H9 (cell line): ENCODE data around the gene SLC25A25. TPM values are rescaled to one million over a fixed set of nuclear protein-coding genes. Genes with fewer than 3 reads are reported as not detected.
"Not testable (repeated sequence)": the region's sequence is repeated elsewhere in the genome, so short reads cannot be mapped to it uniquely, and the experiment has no call there.

Source experiments
- DNase-seq: peaks from one replicate; pipeline ENCODE4 v3.0.0-alpha.2; 2017
- H2AFZ ChIP-seq: one replicate; pipeline ENCODE4 v1.6.1; 2013; ENCODE audit warnings: mild to moderate bottlenecking, low read length, control low read depth, moderate library complexity
- H2AK5ac ChIP-seq: 2 replicates; pipeline ENCODE4 v1.6.1; 2013; ENCODE audit warnings: low read length, control low read depth, mixed read lengths; ENCODE audit not compliant: insufficient read length
- H2BK120ac ChIP-seq: one replicate; pipeline ENCODE4 v1.6.1; 2013; ENCODE audit warnings: low read depth, mild to moderate bottlenecking, low read length, control low read depth, inconsistent platforms; ENCODE audit not compliant: poor library complexity, severe bottlenecking
- H2BK12ac ChIP-seq: 2 replicates; pipeline ENCODE4 v1.6.1; 2013; ENCODE audit warnings: low read length, control low read depth, mixed read lengths, low read depth; ENCODE audit not compliant: insufficient read length
- H2BK15ac ChIP-seq: 2 replicates; pipeline ENCODE4 v1.6.1; 2013; ENCODE audit warnings: low read depth, low read length, control low read depth
- H2BK20ac ChIP-seq: one replicate; pipeline ENCODE4 v1.6.1; 2013; ENCODE audit warnings: low read depth, mild to moderate bottlenecking, low read length, control low read depth, inconsistent platforms; ENCODE audit not compliant: poor library complexity, severe bottlenecking
- H2BK5ac ChIP-seq: 2 replicates; pipeline ENCODE4 v1.6.1; 2013; ENCODE audit warnings: low read length, control low read depth, mixed read lengths; ENCODE audit not compliant: insufficient read length
- H3K14ac ChIP-seq: 2 replicates; pipeline ENCODE4 v1.6.1; 2013; ENCODE audit warnings: low read length, control low read depth; ENCODE audit not compliant: insufficient read depth
- H3K18ac ChIP-seq: 2 replicates; pipeline ENCODE4 v1.6.1; 2013; ENCODE audit warnings: low read depth, mild to moderate bottlenecking, mixed read lengths, low read length, control low read depth; ENCODE audit not compliant: insufficient read length
- H3K23ac ChIP-seq: 2 replicates; pipeline ENCODE4 v1.6.1; 2013; ENCODE audit warnings: low read length, control low read depth, mixed read lengths, low read depth; ENCODE audit not compliant: insufficient read length
- H3K23me2 ChIP-seq: 2 replicates; pipeline ENCODE4 v1.6.1; 2013; ENCODE audit warnings: low read depth, mild to moderate bottlenecking, mixed read lengths, low read length, control low read depth; ENCODE audit not compliant: insufficient read length, poor library complexity, severe bottlenecking
- H3K27ac ChIP-seq: 2 replicates; pipeline ENCODE4 v1.5.1; 2013; ENCODE audit warnings: low read length, control low read depth, mixed read lengths, low read depth; ENCODE audit not compliant: insufficient read length
- H3K27me3 ChIP-seq: 2 replicates; pipeline ENCODE4 v1.6.1; 2013; ENCODE audit warnings: low read length, control low read depth, inconsistent platforms; ENCODE audit not compliant: insufficient read depth
- H3K4ac ChIP-seq: 2 replicates; pipeline ENCODE4 v1.6.1; 2013; ENCODE audit warnings: low read depth, mild to moderate bottlenecking, control low read depth, inconsistent platforms, low read length, moderate library complexity
- H3K4me1 ChIP-seq: 2 replicates; pipeline ENCODE4 v1.6.1; 2013; ENCODE audit warnings: low read length, control low read depth, inconsistent platforms; ENCODE audit not compliant: insufficient read depth
- H3K4me2 ChIP-seq: 2 replicates; pipeline ENCODE4 v1.6.1; 2013; ENCODE audit warnings: low read length, control low read depth, mixed read lengths; ENCODE audit not compliant: insufficient read length, insufficient read depth
- H3K56ac ChIP-seq: 2 replicates; pipeline ENCODE4 v1.6.1; 2013; ENCODE audit warnings: low read depth, mild to moderate bottlenecking, mixed read lengths, low read length, control low read depth; ENCODE audit not compliant: insufficient read length
- H3K79me1 ChIP-seq: 2 replicates; pipeline ENCODE4 v1.6.1; 2013; ENCODE audit warnings: low read depth, mild to moderate bottlenecking, moderate library complexity, low read length, control low read depth, inconsistent platforms; ENCODE audit not compliant: insufficient read depth, poor library complexity, severe bottlenecking
- H3K79me2 ChIP-seq: 2 replicates; pipeline ENCODE4 v1.6.1; 2013; ENCODE audit warnings: low read length, control low read depth, inconsistent platforms; ENCODE audit not compliant: insufficient read depth
- H3K9ac ChIP-seq: 2 replicates; pipeline ENCODE4 v1.6.1; 2013; ENCODE audit warnings: low read length, control low read depth, mixed read lengths; ENCODE audit not compliant: insufficient read length; ENCODE audit errors: extremely low read depth
- H3K9me3 ChIP-seq: one replicate; pipeline ENCODE4 v1.6.1; 2013; ENCODE audit warnings: low read depth, low read length, inconsistent platforms; ENCODE audit not compliant: control insufficient read depth
- H3T11ph ChIP-seq: one replicate; pipeline ENCODE4 v1.6.1; 2013; ENCODE audit warnings: mild to moderate bottlenecking, low read length, control low read depth, inconsistent platforms
- H4K20me1 ChIP-seq: one replicate; pipeline ENCODE4 v1.6.1; 2013; ENCODE audit not compliant: control insufficient read depth, insufficient read length, insufficient read depth
- H4K5ac ChIP-seq: 2 replicates; pipeline ENCODE4 v1.6.1; 2013; ENCODE audit warnings: low read depth, mild to moderate bottlenecking, mixed read lengths, low read length, control low read depth; ENCODE audit not compliant: insufficient read length
- H4K8ac ChIP-seq: replicated peaks from 2 replicates; pipeline ENCODE4 v1.6.1; 2013; ENCODE audit warnings: low read length, control low read depth, mixed read lengths, low read depth; ENCODE audit not compliant: insufficient read length
- H4K91ac ChIP-seq: 2 replicates; pipeline ENCODE4 v1.6.1; 2013; ENCODE audit warnings: low read depth, mild to moderate bottlenecking, moderate library complexity, mixed read lengths, low read length, control low read depth; ENCODE audit not compliant: insufficient read length
- H3K27ac Mint-ChIP-seq, 3 experiments: 2 replicates in 2 of 3; 3 replicates in 1 of 3; pipeline ENCODE4 v1.8.0; 2020 to 2021; ENCODE audit warnings: mixed read lengths in 3 of 3, mild to moderate bottlenecking in 1 of 3, moderate library complexity in 1 of 3
- H3K27me3 Mint-ChIP-seq: 2 replicates; pipeline ENCODE4 v1.8.0; 2021; ENCODE audit warnings: low read depth, mild to moderate bottlenecking, moderate library complexity, mixed read lengths
- H3K36me3 Mint-ChIP-seq, 3 experiments: 2 replicates in 2 of 3; 3 replicates in 1 of 3; pipeline ENCODE4 v1.8.0; 2020 to 2021; ENCODE audit warnings: low read depth in 3 of 3, mixed read lengths in 3 of 3; ENCODE audit not compliant: insufficient read depth in 1 of 3
- H3K4me1 Mint-ChIP-seq, 2 experiments: 2 replicates each; pipeline ENCODE4 v1.8.0; 2020; ENCODE audit warnings: mixed read lengths in 2 of 2
- H3K4me3 Mint-ChIP-seq, 2 experiments: 2 replicates in 1 of 2; 3 replicates in 1 of 2; pipeline ENCODE4 v1.8.0; 2020 to 2021; ENCODE audit warnings: mild to moderate bottlenecking in 2 of 2, mixed read lengths in 2 of 2, moderate library complexity in 1 of 2
- H3K9me3 Mint-ChIP-seq, 2 experiments: 2 replicates in 1 of 2; 3 replicates in 1 of 2; pipeline ENCODE4 v1.8.0; 2020; ENCODE audit warnings: mild to moderate bottlenecking in 2 of 2, mixed read lengths in 2 of 2, moderate library complexity in 1 of 2
- WGBS: extraction: QIAGEN DNeasy Blood & Tissue Kit; methylation state at CpG from one replicate; pipeline ENCODE4 v1.1.7; 2013; ENCODE audit warnings: missing lambda C conversion rate, low lambda C conversion rate, mixed read lengths; ENCODE audit not compliant: insufficient read length; ENCODE audit errors: extremely low coverage; 5-methylcytosine and 5-hydroxymethylcytosine counted together
- total RNA-seq: library from RNA; stranded (reverse); gene quantifications from 2 replicates; pipeline ENCODE4 v1.2.1, GENCODE V29; 2021

SLC25A25 gene
- total RNA-seq, 1 experiment from 2014 or later = 16.9 TPM

- H2AFZ ChIP-seq, H3K4me1 ChIP-seq, H2BK20ac ChIP-seq, H2BK15ac ChIP-seq, H3K27ac ChIP-seq, H4K8ac ChIP-seq, H4K5ac ChIP-seq, H3K79me2 ChIP-seq, H3K4ac ChIP-seq, H3K36me3 Mint-ChIP-seq, H3K9me3 ChIP-seq, H3K23ac ChIP-seq, H3K27me3 Mint-ChIP-seq, H3K79me1 ChIP-seq, H4K91ac ChIP-seq, H3K23me2 ChIP-seq, H3K18ac ChIP-seq, H2BK120ac ChIP-seq, H3T11ph ChIP-seq, H3K56ac ChIP-seq, H2BK5ac ChIP-seq, H3K4me3 Mint-ChIP-seq, H3K9ac ChIP-seq, H3K4me2 ChIP-seq, H3K9me3 Mint-ChIP-seq, H3K27ac Mint-ChIP-seq, DNase-seq, H2BK12ac ChIP-seq, H4K20me1 ChIP-seq, H3K27me3 ChIP-seq, H2AK5ac ChIP-seq, H3K14ac ChIP-seq: not testable (repeated sequence)
- H3K4me1 Mint-ChIP-seq = peaks cover 0 to 11% of the 10 kb centered on the region in 2 experiments; a peak in 3 of 4 replicates
- no CpG with 5 or more reads among the region's 3 CpGs for WGBS
These were observed 27.2 kb upstream of the SLC25A25 start for GRCh38 chr9:128040783-128041182.
